NB4 (cell line): ENCODE measurements around the gene GPC5.

Experiments
- DNase-seq: peaks from one replicate; pipeline ENCODE4 v3.0.0; 2010; ENCODE audit warnings: low read depth
- H3K4me3 ChIP-seq: one replicate; pipeline ENCODE4 v1.5.1; 2011; ENCODE audit warnings: mild to moderate bottlenecking, low read depth, low read length, moderate library complexity
- MYC ChIP-seq: IDR thresholded peaks from 2 replicates; pipeline ENCODE4 v1.6.1; 2011; ENCODE audit warnings: low read depth, low read length
- POLR2A ChIP-seq: IDR thresholded peaks from 2 replicates; pipeline ENCODE4 v1.6.1; 2011; ENCODE audit warnings: mild to moderate bottlenecking; ENCODE audit not compliant: insufficient read length; ENCODE audit errors: extremely low read depth
- TF ChIP-seq, protein P1 (sequence below): IDR thresholded peaks from 2 replicates; pipeline ENCODE4 v1.6.1; 2011; ENCODE audit warnings: low read depth, low read length
- TF ChIP-seq, protein P2 (sequence below): IDR thresholded peaks from one replicate; pipeline ENCODE4 v1.5.1; 2012; ENCODE audit warnings: low read depth, low read length

The GPC5 gene

DNA sequence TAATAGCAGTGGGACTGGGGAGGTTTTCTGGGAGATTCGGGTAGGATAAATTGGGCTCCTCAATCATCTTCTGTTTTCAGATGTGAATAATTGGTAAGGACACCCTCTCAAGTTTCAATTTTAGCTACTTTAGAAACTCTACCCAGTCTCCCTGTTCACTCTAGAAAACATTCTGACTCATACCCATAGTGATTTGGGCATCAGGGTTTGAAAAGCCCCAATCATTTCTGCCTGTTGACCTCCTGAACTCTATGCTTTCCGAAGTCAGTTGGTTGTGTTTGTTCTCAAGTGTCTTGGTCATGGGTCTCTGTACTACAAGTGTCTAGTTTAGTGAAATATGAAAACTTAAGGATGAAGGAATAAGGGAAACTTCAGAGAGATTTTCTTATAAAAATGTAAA lies 916.8 kb downstream of the GPC5 start:
- no peak overlapping the region for H3K4me3 ChIP-seq
- no peak for DNase-seq
- TF ChIP-seq, protein P1, sequence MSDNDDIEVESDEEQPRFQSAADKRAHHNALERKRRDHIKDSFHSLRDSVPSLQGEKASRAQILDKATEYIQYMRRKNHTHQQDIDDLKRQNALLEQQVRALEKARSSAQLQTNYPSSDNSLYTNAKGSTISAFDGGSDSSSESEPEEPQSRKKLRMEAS: no peak
- TF ChIP-seq POLR2A: no peak
- TF ChIP-seq, protein P2, sequence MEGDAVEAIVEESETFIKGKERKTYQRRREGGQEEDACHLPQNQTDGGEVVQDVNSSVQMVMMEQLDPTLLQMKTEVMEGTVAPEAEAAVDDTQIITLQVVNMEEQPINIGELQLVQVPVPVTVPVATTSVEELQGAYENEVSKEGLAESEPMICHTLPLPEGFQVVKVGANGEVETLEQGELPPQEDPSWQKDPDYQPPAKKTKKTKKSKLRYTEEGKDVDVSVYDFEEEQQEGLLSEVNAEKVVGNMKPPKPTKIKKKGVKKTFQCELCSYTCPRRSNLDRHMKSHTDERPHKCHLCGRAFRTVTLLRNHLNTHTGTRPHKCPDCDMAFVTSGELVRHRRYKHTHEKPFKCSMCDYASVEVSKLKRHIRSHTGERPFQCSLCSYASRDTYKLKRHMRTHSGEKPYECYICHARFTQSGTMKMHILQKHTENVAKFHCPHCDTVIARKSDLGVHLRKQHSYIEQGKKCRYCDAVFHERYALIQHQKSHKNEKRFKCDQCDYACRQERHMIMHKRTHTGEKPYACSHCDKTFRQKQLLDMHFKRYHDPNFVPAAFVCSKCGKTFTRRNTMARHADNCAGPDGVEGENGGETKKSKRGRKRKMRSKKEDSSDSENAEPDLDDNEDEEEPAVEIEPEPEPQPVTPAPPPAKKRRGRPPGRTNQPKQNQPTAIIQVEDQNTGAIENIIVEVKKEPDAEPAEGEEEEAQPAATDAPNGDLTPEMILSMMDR: no peak
- no peak for TF ChIP-seq MYC

DNA sequence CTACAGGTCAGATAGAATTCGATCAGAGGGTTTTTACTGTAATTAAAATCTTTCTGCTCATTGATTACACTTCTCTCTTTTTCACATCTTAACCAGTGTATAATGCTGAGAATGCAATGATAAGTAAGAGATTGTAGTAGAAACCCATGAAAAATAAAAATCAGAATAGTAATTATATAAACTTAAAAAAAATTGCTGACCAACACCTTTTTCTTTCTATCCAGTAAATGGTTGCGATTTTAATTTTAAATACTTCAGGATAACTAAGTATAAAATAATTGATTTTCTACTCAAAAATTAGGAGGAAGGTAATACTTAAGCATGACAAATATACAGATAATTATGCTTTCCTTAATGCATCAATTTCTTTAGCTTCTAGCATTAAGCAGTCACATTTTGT lies 917.6 kb downstream of the GPC5 start:
- H3K4me3 ChIP-seq: no peak overlapping the region
- TF ChIP-seq, protein P1: no peak
- TF ChIP-seq, protein P2: no peak
- TF ChIP-seq MYC (no peak), POLR2A (no peak)
- no peak for DNase-seq

DNA sequence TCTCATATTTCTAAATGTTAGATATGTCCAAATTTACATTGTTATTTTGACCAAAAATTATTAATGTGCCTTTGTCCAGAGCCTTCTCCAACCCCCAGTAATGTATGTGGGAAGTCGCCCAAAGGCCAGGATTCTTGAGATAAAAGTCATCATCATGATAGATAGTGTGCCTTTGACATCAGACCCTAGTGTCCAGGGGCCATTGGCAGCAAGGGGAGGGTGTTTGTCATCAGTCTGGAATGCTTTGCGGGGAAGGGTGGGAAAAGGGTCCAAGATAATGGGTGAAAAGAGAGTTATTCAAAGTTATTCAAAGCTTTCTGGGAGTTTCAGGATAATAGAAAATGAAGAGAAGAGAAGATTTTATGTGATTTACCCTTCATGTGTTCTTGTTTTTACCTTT lies 918.6 kb downstream of the GPC5 start:
- TF ChIP-seq MYC (no peak), POLR2A (no peak)
- TF ChIP-seq, protein P2: no peak
- TF ChIP-seq, protein P1: no peak
- no peak overlapping the region for H3K4me3 ChIP-seq
- DNase-seq: no peak

DNA sequence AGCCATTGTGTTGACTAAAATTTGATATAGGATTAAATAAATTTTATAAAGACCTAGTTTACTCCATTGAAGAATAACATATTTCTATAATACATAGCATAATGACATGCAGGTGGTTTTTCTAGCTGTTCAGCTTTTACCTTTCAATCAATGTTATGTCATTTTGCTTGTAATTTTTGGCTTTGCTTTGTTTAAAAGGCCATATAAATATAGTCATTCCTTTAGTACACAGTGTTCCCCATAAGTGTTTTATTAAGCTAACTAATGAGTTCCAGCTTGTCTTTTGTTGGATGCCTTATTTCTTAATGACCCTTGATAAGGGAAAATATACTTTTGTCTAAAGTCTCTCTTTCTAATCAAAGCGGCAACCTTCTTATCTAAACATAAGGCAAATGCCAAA lies 921.9 kb downstream of the GPC5 start:
- no peak for DNase-seq
- H3K4me3 ChIP-seq: no peak overlapping the region
- TF ChIP-seq POLR2A: no peak
- TF ChIP-seq MYC: no peak
- TF ChIP-seq, protein P1: no peak
- TF ChIP-seq, protein P2: no peak

DNA sequence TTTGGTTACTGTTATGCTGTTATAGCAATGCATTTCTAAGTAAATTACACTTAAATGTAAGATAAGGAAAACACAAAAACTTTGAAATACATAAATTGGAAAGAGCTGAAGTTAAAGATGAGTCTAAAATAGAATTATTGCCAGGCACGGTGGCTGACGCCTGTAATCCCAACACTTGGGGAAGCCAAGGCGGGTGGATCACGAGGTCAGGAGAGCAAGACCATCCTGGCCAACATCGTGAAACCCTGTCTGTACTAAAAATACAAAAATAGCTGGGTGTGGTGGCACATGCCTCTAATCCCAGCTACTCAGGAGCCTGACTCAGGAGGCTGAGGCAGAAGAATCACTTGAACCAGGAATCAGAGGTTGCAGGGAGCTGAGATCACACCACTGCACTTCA lies 922.8 kb downstream of the GPC5 start:
- H3K4me3 ChIP-seq: no peak overlapping the region
- TF ChIP-seq, protein P2: no peak
- TF ChIP-seq, protein P1: no peak
- TF ChIP-seq POLR2A (no peak), MYC (no peak)
- no peak for DNase-seq

DNA sequence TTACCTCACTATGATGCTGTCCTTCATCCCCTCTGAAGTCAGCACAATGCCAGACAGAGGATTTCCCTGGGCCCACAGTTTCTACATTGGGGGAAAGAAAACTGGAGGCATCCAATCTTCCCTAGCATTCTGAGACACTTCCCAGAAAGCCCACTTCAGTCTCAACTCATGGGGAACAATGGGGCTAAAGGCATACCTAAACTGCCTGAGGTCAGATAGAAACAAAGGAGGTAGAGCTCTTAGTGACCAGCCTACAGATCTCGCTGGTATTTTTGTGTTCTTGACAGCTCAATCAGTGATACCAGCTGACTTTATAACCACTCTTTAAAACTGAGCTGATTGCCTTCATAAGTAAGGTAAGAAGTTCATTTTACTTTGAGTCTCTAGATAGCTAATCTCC lies 947.2 kb downstream of the GPC5 start:
- no peak for DNase-seq
- H3K4me3 ChIP-seq: no peak overlapping the region
- TF ChIP-seq POLR2A (no peak), MYC (no peak)
- TF ChIP-seq, protein P1: no peak
- TF ChIP-seq, protein P2: no peak
